CD4-positive, alpha-beta T cell treated with Interleukin-10 for 1 hour (primary cell): ENCODE results near the gene CTU1.

Source experiments
- DNase-seq: peaks from one replicate; pipeline ENCODE4 v3.0.0-alpha.2; 2020

CTU1 gene

DNA sequence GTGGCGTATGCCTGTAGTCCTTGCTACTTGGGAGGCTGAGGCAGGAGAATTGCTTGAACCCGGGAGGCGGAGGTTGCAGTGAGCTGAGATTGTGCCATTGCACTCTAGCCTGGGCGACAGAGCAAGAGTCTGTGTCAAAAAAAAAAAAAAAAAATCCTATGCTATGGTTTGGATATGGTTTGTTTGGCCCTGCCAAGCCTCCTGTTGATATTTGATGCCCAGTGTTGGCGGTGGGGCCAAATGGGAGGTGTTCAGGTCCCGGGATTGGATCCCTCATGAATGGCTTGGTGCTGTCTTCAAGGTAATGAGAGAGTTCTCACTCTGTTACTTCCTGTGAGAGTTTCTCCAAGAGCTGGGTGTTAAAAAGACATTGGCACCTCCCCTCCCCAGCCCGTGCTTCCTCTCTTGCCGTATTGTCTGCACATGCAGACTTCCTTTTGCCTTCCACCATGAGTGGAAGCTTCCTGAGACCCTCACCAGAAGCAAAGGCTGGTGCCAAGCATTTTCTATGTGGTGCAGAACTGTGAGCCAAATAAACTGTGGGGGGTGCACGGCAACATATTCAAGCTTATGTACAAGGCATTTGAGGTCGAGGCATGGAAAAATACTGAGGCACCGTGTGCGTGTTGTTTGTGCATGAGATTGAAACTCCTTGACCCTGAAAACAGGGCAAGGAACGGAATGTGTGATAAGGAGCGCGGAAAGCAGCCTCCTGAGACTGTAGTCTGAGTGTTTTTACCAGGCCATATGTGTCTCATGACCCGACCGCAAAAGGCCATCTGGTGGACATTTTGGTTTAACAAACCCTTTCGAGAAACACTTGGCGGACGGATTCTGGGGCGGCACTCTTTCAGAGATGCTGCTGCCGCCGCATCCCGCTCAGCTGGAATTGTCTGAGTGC, 23.8 kb upstream of the CTU1 start:
- DNase-seq = peak; percentile 48

- DNase-seq = no peak
These were observed 21.5 kb upstream of the CTU1 start for GRCh38 chr19:51129716-51130115.

GRCh38 chr19:51128227-51128626, 20.0 kb upstream of the CTU1 start:
- DNase-seq = no peak

- DNase-seq = no peak
These were observed 19.5 kb upstream of the CTU1 start for GRCh38 chr19:51127755-51128154.

GRCh38 chr19:51127032-51127431, 18.8 kb upstream of the CTU1 start:
- no peak for DNase-seq

DNA sequence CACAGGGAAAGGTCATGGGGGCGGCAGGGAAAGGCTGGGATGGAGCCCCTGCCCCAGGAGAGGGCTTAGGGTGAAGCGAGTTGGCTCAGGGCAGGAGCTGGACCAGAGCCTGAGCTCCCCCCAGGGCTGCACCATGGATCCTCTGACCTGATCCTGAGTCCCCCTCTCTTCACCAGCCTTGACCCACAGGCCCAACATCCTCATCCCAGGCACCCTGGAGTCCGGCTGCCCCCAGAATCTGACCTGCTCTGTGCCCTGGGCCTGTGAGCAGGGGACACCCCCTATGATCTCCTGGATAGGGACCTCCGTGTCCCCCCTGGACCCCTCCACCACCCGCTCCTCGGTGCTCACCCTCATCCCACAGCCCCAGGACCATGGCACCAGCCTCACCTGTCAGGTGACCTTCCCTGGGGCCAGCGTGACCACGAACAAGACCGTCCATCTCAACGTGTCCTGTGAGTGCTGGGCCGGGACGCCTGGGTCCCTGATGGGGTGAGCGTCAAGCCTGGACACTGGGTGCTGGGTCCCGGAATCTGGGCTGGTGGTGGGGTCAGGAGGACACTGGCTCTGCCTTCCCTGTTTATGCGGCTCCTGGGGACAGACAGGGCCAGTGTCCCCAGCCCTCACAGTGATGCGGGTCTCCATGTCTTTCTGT, 17.3 kb upstream of the CTU1 start:
- no peak for DNase-seq

- DNase-seq = no peak
These were observed 16.5 kb upstream of the CTU1 start, which contains the start of gene SIGLEC9 for GRCh38 chr19:51124729-51125128. SIGLEC9 (plus strand) TSS chr19:51124906; CDS start chr19:51124975, 69 bp downstream.

GRCh38 chr19:51124216-51124615, 16.0 kb upstream of the CTU1 start:
- DNase-seq = no peak

GRCh38 chr19:51123802-51124201, 15.6 kb upstream of the CTU1 start:
- no peak for DNase-seq

DNA sequence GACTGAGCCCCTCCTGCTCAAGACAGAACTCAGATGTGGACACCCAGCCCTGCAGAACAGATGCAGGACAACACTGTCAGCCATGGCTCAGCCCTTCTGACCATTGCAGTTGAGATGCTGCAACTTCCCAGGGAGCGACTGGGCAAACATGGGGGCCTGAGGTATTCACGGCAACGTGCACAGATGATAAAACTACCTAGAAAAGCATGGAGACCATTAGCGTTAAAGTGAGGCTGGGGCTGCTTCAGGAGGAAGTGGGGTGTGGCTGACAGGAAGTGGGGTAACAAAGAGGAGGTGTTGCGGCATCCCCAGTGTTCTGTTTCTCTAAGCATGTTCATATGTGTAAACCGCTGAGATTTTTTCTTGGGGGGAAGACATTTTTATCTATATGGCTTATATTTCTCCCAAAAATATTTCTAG, 15.2 kb upstream of the CTU1 start:
- peak; percentile 66 for DNase-seq

DNA sequence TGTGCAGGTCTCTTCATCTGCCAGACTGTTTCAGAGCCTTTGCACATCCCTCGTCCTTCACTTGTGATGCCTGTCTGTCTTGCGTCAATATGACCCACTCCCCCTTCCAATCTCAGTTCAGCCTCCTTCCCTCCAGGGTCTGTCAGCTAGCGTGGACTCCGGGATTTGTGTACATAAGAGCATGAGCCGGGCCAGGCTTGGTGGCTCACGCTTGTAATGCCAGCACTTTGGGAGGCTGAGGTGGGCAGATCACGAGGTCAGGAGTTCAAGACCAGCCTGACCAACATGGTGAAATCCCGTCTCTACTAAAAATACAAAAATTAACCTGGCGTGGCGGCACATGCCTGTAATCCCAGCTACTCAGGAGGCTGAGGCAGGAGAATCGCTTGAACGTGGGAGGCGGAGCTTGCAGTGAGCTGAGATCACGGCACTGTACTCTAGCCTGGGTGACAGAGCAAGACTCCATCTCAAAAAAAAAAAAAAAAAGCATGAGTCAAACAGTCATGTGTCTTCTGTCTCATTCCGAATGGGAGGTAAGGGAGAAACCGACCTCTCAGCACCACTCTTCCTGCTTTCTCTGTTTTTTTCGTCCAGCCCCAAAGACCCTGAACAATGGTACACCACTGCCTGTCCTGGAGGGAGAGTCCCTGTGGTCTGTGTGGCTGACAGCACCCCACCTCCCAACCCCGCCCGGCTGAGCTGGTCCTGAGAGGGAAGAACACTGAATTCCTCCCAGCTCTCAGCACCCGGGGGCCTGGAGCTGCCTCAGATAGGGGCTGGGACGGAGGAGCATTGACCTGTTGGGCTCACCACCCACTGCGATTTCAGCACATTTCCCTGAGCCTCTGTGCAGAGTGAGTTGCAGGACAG, 14.1 kb upstream of the CTU1 start:
- DNase-seq = no peak

GRCh38 chr19:51121257-51121656, 13.0 kb upstream of the CTU1 start:
- no peak for DNase-seq

DNA sequence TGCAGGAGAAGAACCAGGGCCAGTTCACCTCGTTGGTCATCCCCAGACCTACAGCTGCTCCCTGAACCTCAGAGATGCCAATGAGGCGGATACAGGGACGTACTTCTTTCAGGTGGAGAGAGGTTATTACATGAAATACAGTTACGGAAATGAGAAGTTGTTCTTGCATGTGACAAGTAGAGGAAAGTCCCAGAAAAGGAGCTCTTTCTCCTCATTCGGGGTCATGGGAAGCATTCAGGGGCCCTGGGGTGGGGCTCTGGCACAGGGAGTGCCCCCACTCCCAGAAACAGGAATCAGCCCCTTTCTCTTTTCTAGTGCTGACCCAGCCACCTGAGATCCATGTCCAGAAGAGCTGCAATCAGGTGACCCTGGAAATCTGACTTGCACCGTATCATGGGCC, 12.0 kb upstream of the CTU1 start:
- DNase-seq = no peak

DNA sequence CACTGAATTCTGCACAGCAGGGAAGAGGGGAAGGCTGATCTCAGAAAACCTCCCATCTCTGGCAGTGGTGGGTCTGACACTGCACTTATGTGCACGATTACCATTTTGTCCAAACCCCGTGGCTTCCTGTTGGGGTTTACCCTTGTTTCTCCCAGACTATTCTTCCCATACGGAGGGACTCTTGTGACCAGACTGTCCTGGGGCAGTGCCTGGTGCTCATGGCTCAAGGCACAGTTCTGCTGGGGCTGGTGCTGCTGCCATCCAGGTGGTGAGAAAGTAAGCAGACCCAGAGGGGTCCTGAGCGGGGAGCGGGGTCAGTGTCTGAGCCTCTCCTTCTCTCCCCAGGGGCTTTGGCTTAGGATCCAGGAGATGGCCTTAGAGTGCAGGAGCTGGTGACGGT, 11.4 kb upstream of the CTU1 start:
- no peak for DNase-seq

- no peak for DNase-seq
These were observed 10.9 kb upstream of the CTU1 start for GRCh38 chr19:51119101-51119500.

- peak; percentile 38 for DNase-seq
These were observed 8.6 kb upstream of the CTU1 start for GRCh38 chr19:51116736-51117286.

- peak; percentile 28 for DNase-seq
These were observed 6.0 kb upstream of the CTU1 start for GRCh38 chr19:51114087-51114729.

GRCh38 chr19:51111606-51112005, 3.4 kb upstream of the CTU1 start:
- no peak for DNase-seq

- DNase-seq = no peak
These were observed 2.4 kb upstream of the CTU1 start for GRCh38 chr19:51110666-51110971.

GRCh38 chr19:51108805-51109146, 567 bp upstream of the CTU1 start:
- no peak for DNase-seq

- DNase-seq = no peak
These were observed 673 bp downstream of the CTU1 start for GRCh38 chr19:51107406-51108065.

DNA sequence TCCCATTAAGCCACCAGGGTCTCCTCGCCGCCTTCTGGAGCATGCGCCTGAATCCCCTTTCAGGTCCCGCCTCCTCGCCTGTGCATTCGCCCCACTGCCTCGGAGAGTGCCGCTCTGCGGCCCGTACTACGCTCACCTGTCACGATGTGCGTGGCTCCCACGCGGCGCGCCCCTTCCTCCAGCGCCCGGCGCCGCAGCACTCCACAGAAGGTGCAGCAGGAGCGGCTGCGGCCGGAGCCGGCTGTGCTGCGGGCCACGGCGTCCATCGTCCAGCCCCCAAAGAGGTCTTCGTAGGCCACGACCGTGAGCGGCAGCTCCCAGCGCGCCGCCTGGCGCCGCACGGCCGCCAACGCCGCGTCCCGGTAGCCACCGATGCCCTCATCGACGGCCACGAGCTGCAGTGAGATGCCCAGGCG, 4.3 kb downstream of the CTU1 start:
- no peak for DNase-seq
